Right atrium auricular region (tissue), 2 donors: Measurements from ENCODE around the gene LRG1. TPM values are rescaled to one million over a fixed set of nuclear protein-coding genes. Genes with fewer than 3 reads are reported as not detected.
A peak's percentile ranks its signal among the peaks of the same experiment; 100 is the strongest.

Experiments used
- DNase-seq: peaks from one replicate; pipeline ENCODE4 v3.0.0-alpha.2; 2019; ENCODE audit warnings: low spot score
- H3K27ac ChIP-seq, 2 donors: fragments of 200-600 bp; sonication (generic); 1 replicate in 1 of 2; 2 replicates in 1 of 2; pipeline ENCODE4 v1.5.1; 2016 to 2019
- H3K27me3 ChIP-seq, 2 donors: fragments of 200-600 bp; sonication (generic); one replicate each; pipeline versions ENCODE4 v1.5.1 to v1.6.0; 2017 to 2019
- H3K36me3 ChIP-seq: fragments of 200-600 bp; sonication (generic); one replicate; pipeline ENCODE4 v1.5.1; 2016
- H3K4me1 ChIP-seq, 2 donors: fragments of 200-600 bp; sonication (generic); one replicate each; pipeline versions ENCODE4 v1.5.1 to v1.6.0; 2017 to 2019
- H3K4me3 ChIP-seq, 2 donors: fragments of 200-600 bp; sonication (generic); 1 replicate in 1 of 2; 2 replicates in 1 of 2; pipeline ENCODE4 v1.5.1; 2017 to 2019; ENCODE audit warnings: mild to moderate bottlenecking in 1 of 2, moderate library complexity in 1 of 2
- H3K9me3 ChIP-seq, 2 donors: fragments of 200-600 bp; sonication (generic); one replicate each; pipeline ENCODE4 v1.5.1; 2019
- total RNA-seq, 2 donors: library from RNA; depleted of rRNA; stranded (reverse); fragments of >200 nt; gene quantifications; one replicate each; pipeline ENCODE4 v1.1.0, GENCODE V29; 2016
- TF ChIP-seq, protein P1 (sequence below), 2 donors: fragments of 200-600 bp; sonication (generic); IDR thresholded peaks; one replicate each; pipeline ENCODE4 v1.5.1; 2019; ENCODE audit warnings: antibody characterized with exemption in 2 of 2

The LRG1 gene
- total RNA-seq, 2 donors from 2014 or later, result 0.67 TPM; not detected in 1

DNA sequence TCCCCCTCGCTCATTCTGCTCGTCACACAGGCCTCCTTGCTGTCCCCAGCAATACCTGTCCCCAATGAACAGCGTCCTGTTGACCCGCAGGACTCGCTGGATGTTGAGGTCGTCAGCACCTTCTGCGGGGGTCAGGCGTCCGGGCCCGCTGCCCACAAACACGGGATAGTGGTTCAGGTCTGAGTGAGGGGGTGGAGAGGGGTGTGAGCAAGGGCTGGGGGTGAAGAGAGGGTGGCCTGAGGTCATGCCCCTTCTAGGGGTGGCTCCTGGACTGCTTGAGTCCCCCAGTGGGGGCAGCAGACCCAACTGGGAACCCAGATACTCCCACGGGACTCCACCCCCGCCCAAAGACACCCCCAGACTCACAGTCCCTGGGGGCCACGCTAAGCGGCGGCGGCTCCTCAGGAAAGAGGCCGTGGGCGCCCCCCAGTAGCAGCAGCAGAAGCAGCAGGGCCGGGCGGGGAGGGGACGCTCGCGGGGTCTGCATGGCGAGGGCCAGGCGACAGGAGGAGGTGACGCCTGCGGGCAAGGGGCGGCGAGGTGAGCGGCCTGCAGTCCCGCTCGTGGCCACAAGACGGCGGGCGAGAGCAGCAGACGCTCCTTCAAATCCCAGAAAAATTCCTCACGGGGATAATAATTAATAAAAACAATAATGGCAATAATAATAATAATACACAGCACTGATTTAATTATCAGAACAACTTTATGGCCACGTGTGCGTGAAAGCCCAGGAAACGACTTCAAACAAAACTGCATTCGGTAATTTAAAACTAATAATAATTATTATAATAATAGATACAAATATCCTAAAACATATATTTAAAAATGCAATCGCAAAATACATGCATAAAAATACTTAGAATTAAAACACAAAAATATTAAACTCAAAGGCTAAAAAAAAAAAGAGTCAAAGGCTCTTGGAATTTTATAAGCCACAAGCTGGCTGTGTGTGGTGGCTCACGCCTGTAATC, 18.4 kb upstream of the LRG1 start:
- H3K27ac ChIP-seq, result peak overlapping the region in 1 of 2 donors; percentile 48

DNA sequence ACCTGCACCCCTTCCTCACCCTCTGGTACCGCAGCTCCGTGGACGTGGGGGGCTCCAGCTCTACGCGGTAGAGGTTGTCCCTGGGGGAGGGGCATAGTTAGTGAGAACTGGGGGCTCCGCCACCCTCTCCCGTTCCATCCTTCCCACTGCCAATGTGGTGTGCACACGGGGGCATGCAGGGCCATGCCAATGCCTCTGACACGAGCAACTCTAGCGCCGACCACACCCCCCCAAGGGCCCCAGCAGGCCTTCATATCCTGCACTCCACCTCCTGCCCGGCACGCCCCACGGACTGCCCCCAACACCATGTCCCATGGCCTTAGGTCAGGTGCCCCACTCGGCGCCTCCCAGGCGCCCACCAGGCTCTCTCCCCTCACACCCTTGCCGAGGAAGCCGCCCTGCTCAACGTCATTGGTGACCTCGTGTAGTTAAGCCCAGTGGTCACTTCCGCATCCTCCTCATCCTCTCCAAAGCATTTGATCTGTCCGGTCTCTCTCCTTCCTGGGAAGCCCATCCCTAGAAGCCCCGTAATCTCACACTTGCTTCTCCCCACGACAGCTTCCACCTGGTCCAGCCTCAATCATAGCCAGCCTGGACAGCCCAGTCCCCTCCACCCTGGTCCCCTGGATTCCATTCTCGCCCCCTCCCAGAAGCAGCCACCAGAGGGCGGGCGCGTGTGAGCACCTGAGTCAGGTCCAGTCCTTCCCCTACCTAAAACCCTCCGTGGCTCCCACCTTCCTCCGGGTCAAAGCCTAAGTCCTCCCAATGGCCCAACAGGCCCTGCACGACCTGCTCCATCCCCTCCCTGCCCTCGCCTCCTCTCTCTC, 17.5 kb upstream of the LRG1 start:
- TF ChIP-seq, protein P1, sequence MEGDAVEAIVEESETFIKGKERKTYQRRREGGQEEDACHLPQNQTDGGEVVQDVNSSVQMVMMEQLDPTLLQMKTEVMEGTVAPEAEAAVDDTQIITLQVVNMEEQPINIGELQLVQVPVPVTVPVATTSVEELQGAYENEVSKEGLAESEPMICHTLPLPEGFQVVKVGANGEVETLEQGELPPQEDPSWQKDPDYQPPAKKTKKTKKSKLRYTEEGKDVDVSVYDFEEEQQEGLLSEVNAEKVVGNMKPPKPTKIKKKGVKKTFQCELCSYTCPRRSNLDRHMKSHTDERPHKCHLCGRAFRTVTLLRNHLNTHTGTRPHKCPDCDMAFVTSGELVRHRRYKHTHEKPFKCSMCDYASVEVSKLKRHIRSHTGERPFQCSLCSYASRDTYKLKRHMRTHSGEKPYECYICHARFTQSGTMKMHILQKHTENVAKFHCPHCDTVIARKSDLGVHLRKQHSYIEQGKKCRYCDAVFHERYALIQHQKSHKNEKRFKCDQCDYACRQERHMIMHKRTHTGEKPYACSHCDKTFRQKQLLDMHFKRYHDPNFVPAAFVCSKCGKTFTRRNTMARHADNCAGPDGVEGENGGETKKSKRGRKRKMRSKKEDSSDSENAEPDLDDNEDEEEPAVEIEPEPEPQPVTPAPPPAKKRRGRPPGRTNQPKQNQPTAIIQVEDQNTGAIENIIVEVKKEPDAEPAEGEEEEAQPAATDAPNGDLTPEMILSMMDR (IDR thresholded peaks at IDR 0.05), result no peak
- peaks cover 1% of the 10 kb centered on the region for H3K36me3 ChIP-seq

More for the DNA sequence above, 18.4 kb upstream of the LRG1 start:
- Histone ChIP-seq H3K9me3 (no peaks in the 10 kb centered on the region), H3K36me3 (no peaks in the 10 kb centered on the region), H3K27me3 (no peaks in the 10 kb centered on the region), H3K4me3 (peak overlapping the region; percentile 37 to 49), H3K4me1 (peaks cover 0 to 15% of the 10 kb centered on the region in 2 donors)
- TF ChIP-seq, protein P1 (IDR thresholded peaks at IDR 0.05), result peak; percentile 99 to 100
- no peak for DNase-seq

DNA sequence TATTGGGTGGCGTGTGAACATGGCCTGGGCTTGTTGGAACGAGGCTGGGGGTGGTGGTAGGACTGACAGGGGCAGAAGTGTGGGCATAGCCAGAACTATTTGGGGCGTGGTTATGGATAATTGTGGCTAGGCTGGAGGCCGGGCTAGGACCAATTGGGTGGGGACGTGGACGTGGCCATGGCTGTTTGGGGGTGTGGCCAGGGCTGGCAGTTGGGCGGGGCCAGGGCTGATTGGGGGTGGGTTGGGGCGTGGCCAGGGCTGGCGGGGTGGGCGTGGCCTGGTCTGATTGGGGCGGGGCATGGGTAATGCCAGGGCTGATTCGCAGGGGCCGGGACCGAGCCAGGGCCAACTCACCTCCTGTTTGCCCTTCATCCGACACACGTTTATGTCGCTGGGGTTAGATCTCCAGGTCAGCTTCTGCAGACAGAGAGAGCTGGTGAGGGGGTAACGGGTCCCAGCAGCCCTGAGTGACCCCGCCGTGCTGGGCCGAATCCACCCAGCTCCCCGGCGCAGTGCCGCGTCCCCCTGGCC, 16.8 kb upstream of the LRG1 start:
- Histone ChIP-seq H3K9me3 (no peaks in the 10 kb centered on the region), H3K27ac (no peak overlapping the region), H3K4me3 (no peak overlapping the region), H3K27me3 (no peaks in the 10 kb centered on the region), H3K4me1 (peaks cover 0 to 15% of the 10 kb centered on the region in 2 donors), H3K36me3 (peaks cover 7% of the 10 kb centered on the region)
- no peak for DNase-seq
- TF ChIP-seq, protein P1 (IDR thresholded peaks at IDR 0.05), result no peak

More for the DNA sequence above, 17.5 kb upstream of the LRG1 start:
- H3K27me3 ChIP-seq, result no peaks in the 10 kb centered on the region
- peak overlapping the region; percentile 18 to 49 for H3K4me3 ChIP-seq
- no peak for DNase-seq
- H3K9me3 ChIP-seq, result no peaks in the 10 kb centered on the region
- H3K27ac ChIP-seq, result no peak overlapping the region
- H3K4me1 ChIP-seq, result peaks cover 0 to 15% of the 10 kb centered on the region in 2 donors

DNA sequence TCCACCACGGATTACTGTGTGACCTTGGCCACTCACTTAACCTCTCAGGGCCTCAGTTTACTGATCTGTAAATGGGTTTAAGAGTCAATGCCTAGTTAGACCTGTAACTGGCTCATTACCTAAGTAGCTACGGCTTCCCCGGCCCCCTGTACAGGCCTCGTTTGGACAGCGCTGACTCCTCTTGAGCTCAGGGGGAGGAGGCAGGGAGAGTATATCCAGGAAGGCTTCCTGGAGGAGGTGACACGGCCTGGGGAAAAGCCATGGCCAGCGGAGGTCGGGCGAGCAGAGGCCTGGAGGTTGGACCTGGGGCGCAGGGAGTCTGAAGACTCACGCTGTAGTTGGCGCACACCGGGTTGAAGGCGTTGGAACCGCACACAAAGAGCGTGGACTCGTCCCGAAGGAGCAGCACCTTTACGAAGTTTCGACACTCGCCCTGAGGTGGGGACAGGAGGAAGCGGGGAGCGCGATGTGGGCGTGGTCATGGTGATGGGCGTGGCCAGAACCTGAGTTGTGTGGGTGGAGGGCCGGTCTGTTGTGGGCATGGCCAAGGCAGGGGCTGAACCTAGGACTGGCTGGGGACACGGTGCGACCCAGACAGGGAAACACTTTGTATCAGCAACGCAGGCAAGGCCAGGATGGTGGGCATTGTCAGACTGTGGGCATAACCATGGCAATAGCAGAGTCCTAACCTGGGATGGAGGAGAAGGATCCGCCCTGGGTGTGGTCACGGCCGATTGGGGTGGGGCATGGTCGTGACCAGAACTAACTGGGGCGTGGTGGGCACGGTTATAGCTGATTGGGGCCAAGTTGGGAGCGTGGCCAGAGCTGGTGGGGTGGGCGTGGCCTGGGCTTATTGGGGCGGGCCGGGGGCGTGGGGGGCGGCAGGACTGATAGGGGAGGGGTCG, 16.1 kb upstream of the LRG1 start:
- peaks cover 0 to 15% of the 10 kb centered on the region in 2 donors for H3K4me1 ChIP-seq
- no peaks in the 10 kb centered on the region for H3K27me3 ChIP-seq
- DNase-seq, result no peak
- peaks cover 7% of the 10 kb centered on the region for H3K36me3 ChIP-seq
- H3K4me3 ChIP-seq, result no peak overlapping the region
- H3K27ac ChIP-seq, result no peak overlapping the region
- TF ChIP-seq, protein P1 (IDR thresholded peaks at IDR 0.05), result no peak
- no peaks in the 10 kb centered on the region for H3K9me3 ChIP-seq

DNA sequence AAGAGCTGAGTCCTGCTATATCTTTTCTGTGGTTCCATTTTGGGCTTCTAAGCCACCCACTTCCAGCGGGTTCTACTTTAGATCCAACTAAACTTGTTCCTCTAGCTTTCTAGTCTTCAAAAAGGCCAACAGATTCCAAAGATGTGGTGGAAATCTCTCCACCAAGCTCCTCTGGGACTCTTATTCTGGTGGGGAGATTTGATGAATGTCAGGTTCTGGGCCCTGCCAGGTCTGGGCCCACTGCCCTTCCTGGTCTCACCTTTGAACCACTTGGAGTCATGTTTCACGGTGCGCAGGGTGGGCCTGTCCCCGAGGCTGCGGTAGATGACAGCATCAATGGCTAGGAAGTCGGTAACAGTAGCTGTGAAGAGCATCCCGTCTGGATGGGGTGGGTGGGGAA, 14.9 kb upstream of the LRG1 start:
- DNase-seq, result no peak
- no peaks in the 10 kb centered on the region for H3K27me3 ChIP-seq
- no peak overlapping the region for H3K27ac ChIP-seq
- no peak overlapping the region for H3K4me3 ChIP-seq
- TF ChIP-seq, protein P1 (IDR thresholded peaks at IDR 0.05), result no peak
- peaks cover 13% of the 10 kb centered on the region for H3K36me3 ChIP-seq
- no peaks in the 10 kb centered on the region for H3K9me3 ChIP-seq
- peaks cover 0 to 15% of the 10 kb centered on the region in 2 donors for H3K4me1 ChIP-seq
